ENCODE data around the gene BAZ2B. TPM values are rescaled to one million over a fixed set of nuclear protein-coding genes. Genes with fewer than 3 reads are reported as not detected.

The BAZ2B gene
- total RNA-seq, 1 experiment from 2014 or later = 54.9 TPM

GRCh38 chr2:159275111-159275510 lies 341.2 kb downstream of the BAZ2B start:
- Histone ChIP-seq H3K79me1 (ENCODE audit: insufficient read depth, low read depth, low read length, poor library complexity, severe bottlenecking) (no peaks in the 10 kb centered on the region), H4K8ac (replicated peaks; ENCODE audit: insufficient read length, low read depth, low read length) (no peak overlapping the region), H2BK12ac (ENCODE audit: insufficient read length, low read depth, low read length) (no peak overlapping the region), H3K56ac (ENCODE audit: insufficient read length, low read depth, low read length) (no peak overlapping the region), H2BK20ac (ENCODE audit: low read depth, low read length, poor library complexity, severe bottlenecking) (no peak overlapping the region), H3K4me1 (ENCODE audit: insufficient read depth, low read length) (no peaks in the 10 kb centered on the region), H3K23ac (ENCODE audit: insufficient read length, low read depth, low read length) (no peak overlapping the region), H4K91ac (ENCODE audit: insufficient read length, low read depth, low read length) (no peak overlapping the region), H3K9me3 (ENCODE audit: control insufficient read depth, low read depth, low read length) (no peaks in the 10 kb centered on the region), H3K23me2 (ENCODE audit: insufficient read length, low read depth, low read length, poor library complexity, severe bottlenecking) (no peaks in the 10 kb centered on the region), H2BK15ac (ENCODE audit: low read depth, low read length) (no peak overlapping the region), H2BK120ac (ENCODE audit: low read depth, low read length, poor library complexity, severe bottlenecking) (no peak overlapping the region), H3K27ac (ENCODE audit: insufficient read length, low read depth, low read length) (no peak overlapping the region), H3K4me2 (ENCODE audit: insufficient read depth, insufficient read length, low read length) (no peak overlapping the region), H2AFZ (ENCODE audit: low read length) (no peak overlapping the region), H3K18ac (ENCODE audit: insufficient read length, low read depth, low read length) (no peak overlapping the region), H4K5ac (ENCODE audit: insufficient read length, low read depth, low read length) (no peak overlapping the region), H3K4ac (ENCODE audit: low read depth, low read length) (no peak overlapping the region), H3K27me3 (ENCODE audit: insufficient read depth, low read length) (no peaks in the 10 kb centered on the region), H2AK5ac (ENCODE audit: insufficient read length, low read length) (no peak overlapping the region), H3K14ac (ENCODE audit: insufficient read depth, low read length) (no peak overlapping the region), H2BK5ac (ENCODE audit: insufficient read length, low read length) (no peak overlapping the region), H3K79me2 (ENCODE audit: insufficient read depth, low read length) (no peaks in the 10 kb centered on the region), H3K9ac (ENCODE audit: extremely low read depth, insufficient read length, low read length) (no peak overlapping the region), H3T11ph (ENCODE audit: low read length) (no peak overlapping the region), H4K20me1 (ENCODE audit: control insufficient read depth, insufficient read depth, insufficient read length) (no peaks in the 10 kb centered on the region)
- Mint-ChIP-seq H3K36me3 (ENCODE audit: insufficient read depth in 1 of 3, low read depth in 3 of 3) (peaks cover 3 to 9% (median 4%) of the 10 kb centered on the region in 3 experiments; a peak in 4 of 7 replicates), H3K27me3 (ENCODE audit: low read depth) (no peaks in the 10 kb centered on the region), H3K4me1 (peaks cover 5% of the 10 kb centered on the region in 2 experiments; a peak in 3 of 4 replicates), H3K27ac (no peak overlapping the region), H3K4me3 (no peak overlapping the region), H3K9me3 (no peaks in the 10 kb centered on the region)
- WGBS (ENCODE audit: extremely low coverage, insufficient read length, low lambda C conversion rate) = no CpG with 5 or more reads among the region's 1 CpG
- no peak for TF ChIP-seq CTCF (conservative IDR thresholded peaks at IDR 0.05)
- DNase-seq = no peak

All from H9 (cell line).